Activated effector memory CD4-positive, alpha-beta T cell treated with anti-CD3 and anti-CD28 coated beads, Interleukin-2, amount 50 U/mL, for 16 hours (primary cell): ENCODE results near the gene TRIM24.

ENCODE experiments used
- DNase-seq: peaks from one replicate; pipeline ENCODE4 v3.0.0-alpha.2; 2020

Gene TRIM24

DNA sequence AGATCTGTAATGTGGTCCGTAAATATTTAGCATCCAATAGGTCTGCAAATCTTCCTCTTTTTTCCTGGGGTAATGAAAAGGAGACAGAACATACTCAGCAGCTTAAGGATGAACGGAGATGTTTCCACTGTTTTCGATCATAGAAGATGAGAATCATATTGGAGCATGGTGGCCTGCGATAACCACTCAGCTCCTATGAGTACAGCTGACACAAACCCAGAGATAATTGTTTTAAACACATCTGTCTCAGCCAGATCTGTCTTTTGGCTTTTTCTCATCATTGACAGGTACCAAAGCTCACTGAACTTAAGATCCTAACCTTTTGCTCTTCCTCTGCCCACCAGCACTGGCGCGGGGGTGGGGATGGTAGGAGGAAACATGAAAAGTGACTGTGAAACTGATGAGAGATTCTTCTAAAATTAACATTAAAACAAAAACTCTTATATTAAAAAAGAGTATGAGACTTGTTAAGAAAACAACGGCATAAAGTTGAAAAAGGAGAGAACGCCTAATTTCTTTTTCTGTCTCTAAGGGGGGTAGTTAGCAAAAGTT lies 170.1 kb downstream of the TRIM24 start:
- DNase-seq: no peak

DNA sequence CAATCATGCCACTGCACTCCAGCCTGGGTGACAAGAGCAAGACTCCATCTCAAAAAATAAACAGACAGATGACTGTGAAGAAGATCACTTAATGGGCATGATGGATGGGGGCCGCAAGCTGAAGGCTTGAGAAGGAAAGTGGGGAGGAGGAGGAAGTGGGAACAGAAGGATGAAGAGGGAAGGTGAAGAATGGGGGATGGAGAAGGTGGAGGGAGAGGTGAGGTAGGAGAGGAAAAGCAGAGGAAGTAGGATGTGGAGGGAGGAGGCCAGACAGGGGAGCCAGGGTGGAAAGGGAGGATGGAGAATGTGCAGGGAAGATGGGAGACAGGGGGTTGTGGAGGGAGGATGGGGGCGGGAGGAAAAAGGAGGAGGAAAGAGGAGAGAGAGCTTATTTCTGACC lies 172.3 kb downstream of the TRIM24 start:
- DNase-seq: no peak

DNA sequence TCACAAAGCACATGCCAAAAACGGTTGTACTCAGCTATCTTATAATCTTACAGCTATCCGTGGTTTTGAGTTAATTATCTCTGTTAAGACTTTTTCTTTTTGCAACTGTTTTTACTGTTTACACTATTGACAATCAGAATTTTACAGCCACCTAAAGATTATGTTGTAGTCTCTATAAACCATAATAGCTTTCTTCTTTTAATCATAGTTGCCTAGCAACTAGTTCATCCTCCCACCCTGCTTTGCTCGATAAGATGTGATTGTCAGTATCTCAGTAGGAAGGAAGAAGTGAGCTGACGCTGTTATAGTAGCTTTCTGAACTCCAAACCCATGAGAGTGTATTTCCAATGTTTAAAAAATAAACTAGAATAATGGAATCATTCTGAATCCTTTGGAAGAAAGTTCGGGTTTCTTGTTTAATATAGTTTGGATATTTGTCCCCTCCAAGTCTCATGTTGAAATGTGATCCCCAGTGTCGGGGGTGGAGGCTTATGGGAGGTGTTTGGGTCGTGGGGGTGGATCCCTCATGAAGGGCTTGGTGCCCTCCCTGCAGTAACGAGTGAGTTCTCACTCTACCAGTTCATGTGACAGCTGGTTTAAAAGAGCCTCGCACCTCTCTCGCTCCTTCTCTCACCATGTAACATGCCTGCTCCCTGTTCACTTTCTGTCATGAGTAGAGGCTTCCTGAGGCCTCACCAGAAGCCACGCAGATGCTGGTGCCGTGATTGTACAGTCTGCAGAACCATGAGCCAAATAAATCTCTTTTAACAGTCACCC lies 173.0 kb downstream of the TRIM24 start:
- no peak for DNase-seq
